HG02981 (cell line): ENCODE results near the gene HMCN1.
"Not testable (repeated sequence)": the region's sequence is repeated elsewhere in the genome, so short reads cannot be mapped to it uniquely, and the experiment has no call there.

Experiments
- ATAC-seq: cut with Tn5 transposase; IDR thresholded peaks from one replicate; pipeline ENCODE4 v1.9.1; 2021; ENCODE audit warnings: mild to moderate bottlenecking, moderate library complexity; ENCODE audit not compliant: unreplicated experiment

Gene HMCN1

GRCh38 chr1:186125511-186125910 lies 391.3 kb downstream of the HMCN1 start:
- no peak for ATAC-seq

GRCh38 chr1:186129758-186130157 lies 395.6 kb downstream of the HMCN1 start:
- no peak for ATAC-seq

- ATAC-seq, result no peak
These were observed 404.9 kb downstream of the HMCN1 start for GRCh38 chr1:186139115-186139514.

DNA sequence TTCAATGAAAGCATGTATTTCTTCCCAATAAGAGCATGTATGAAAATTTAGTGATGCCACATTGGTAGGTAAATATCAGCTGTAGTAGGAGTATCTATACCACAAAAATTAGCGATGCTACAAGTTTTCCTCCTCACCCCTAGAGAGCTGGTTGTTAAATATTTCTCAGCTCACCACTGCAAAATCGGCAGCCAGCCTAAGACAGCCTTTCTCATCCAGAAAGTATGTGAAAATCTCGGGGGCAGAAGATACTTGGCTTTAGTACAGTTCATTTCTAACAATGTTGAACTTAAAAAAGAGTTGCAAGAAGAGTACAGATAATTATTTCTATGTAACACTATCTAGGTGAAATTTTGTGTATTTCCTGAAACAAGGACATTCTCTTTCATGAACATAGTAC lies 405.5 kb downstream of the HMCN1 start:
- no peak for ATAC-seq

GRCh38 chr1:186142159-186142558 lies 408.0 kb downstream of the HMCN1 start:
- no peak for ATAC-seq

- ATAC-seq, result no peak
These were observed 408.7 kb downstream of the HMCN1 start for GRCh38 chr1:186142916-186143315.

DNA sequence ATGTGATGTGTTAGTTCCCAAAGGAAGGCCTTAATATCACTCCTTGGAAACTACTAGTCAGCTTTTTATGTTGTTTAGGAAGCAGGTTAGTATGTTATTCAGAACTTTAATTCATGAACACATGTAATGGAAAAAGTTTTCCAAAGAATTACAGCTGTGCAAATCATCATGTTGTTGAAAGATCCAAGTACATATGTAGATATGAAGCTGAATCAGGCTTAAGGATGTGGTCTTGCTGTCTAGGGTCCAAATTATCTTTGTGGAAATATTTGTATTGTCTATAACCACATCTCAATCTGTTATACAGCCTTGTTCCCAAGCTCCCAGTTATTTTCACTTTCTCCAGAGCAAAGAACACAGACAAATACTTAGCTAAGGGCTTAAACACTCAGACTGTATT lies 409.3 kb downstream of the HMCN1 start:
- ATAC-seq, result no peak

DNA sequence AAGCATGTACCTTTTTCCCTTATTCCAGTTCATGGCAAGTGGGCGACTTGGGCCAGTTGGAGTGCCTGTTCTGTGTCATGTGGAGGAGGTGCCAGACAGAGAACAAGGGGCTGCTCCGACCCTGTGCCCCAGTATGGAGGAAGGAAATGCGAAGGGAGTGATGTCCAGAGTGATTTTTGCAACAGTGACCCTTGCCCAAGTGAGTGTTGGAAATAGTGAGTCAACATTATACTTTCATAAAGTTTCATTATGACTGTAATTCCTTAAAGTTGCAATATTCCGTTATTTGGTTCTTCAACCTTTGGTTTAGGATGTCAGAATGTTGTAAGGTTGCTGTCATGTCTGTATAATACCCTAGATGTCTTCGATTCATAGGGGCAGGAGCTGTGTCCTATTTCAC lies 410.3 kb downstream of the HMCN1 start:
- no peak for ATAC-seq

DNA sequence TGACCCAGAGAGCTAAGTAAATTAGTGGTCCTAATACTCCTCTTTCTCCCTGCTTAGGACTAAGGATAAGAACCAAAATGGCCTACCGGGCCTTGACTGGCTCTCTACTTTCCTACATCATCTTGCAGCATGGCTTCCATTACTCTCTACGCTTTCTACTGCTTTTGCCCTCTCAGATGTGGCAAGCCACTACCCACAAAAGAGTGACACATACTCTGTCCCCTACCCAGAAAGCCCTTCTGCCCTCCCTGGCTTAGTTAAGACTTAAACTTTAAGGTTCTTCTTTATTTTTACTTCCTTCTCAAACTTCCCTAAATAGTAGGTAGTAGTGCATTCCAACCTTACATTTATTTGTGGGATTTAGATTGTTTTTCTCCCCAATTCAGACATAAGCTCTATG lies 412.8 kb downstream of the HMCN1 start:
- ATAC-seq, result no peak

DNA sequence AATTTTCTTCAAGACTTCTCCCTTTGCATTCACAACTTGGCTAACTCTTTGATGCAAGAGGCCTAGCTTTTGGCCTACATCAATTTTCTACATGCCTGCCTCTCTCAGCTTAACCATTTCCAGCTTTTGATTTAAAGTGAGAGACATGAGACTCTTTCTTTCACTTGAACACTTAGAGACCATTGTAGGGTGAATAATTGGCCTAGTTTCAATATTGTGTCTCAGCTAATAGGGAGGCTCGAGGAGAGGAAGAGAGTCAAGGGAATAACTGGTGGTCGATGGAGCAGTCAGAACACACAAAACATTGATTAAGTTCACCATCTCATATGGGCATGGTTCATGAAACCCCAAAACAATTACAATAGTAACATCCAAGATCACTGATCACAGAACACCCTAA lies 415.4 kb downstream of the HMCN1 start:
- no peak for ATAC-seq

DNA sequence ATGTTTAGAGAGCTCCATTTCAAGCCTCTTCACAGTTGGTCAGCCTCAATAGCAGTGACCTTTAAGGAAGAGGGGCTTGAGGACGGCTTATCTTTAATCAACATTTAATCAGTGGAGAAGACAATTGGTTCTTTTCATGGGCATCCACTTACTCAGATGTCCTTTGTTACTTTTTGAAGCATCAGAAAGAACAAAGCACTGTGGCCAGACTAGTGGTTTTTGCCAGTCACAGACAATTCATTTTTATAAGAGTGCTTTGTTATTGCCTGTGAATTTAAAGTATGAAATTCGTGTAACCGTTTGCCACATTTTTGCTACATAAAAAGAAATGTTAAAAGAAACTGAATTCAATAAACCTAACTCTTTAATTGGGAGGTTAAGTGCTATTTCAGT lies 418.0 kb downstream of the HMCN1 start:
- ATAC-seq, result no peak

- ATAC-seq, result no peak
These were observed 418.5 kb downstream of the HMCN1 start for GRCh38 chr1:186152620-186153239.

- no peak for ATAC-seq
These were observed 420.5 kb downstream of the HMCN1 start for GRCh38 chr1:186154651-186155050.

DNA sequence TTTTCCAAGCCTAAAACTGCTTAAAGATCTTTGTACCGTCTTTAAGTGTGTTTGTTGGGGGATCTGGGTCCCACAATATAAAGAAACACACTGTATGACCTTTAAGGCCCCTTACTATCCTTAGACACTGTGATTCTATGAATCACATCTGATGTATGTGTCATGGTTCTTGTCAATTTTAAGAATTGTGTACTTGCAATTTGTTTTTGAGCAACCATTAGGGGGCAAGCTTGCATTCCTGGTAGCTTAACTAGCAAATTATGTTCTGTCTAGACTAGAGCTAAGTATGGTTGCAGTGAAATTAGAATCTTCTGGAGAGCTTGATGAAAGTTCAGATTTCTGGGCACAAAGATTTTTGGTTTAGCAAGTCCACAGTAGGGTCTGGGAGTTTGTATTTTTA lies 421.4 kb downstream of the HMCN1 start:
- ATAC-seq, result peak; percentile 85

DNA sequence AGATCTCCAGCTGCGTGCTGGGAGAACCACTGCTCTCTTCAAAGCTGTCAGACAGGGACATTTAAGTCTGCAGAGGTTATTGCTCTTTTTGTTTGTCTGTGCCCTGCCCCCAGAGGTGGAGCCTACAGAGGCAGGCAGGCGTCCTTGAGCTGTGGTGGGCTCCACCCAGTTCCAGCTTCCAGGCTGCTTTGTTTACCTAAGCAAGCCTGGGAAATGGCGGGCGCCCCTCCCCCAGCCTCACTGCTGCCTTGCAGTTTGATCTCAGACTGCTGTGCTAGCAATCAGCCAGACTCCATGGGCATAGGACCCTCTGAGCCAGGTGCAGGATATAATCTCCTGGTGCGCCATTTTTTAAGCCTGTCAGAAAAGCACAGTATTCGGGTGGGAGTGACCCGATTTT lies 428.7 kb downstream of the HMCN1 start:
- ATAC-seq, result not testable (repeated sequence)

DNA sequence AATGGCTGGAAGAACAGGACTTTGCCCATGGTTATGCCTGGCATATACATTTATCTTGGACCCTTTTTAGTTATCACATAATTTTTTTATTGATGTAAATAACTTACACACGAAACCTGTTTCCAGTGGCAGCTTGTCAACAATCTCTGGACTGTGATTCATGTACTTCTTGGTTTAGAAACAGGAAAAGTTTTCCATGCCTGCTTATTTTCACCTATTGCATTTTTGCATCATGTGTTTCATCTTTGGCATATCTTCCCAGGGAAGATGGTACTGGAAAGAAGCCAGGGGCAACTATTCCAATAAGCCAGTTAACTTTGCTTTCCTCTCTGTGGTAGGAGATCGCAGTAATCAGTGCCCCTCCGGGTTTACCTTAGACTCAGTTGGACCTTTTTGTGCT lies 430.6 kb downstream of the HMCN1 start:
- ATAC-seq, result no peak

DNA sequence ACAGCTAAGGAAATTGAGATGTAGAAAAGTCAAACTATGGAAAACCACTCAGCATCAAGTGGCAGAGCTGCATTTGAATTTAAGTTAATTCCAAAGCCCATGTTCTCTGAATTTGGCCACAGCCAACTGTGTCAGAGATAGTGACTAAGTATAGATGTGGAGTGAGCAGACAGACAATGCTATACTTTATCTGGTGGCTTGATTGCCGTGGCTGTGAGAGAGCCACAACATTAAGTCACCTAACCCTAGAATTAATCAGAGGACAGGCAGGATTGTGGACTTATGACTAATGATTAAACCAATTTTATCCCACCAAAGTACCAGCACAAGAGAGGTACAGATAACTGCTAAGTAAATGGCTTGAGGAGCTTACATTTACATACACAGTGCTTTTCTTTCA lies 431.1 kb downstream of the HMCN1 start:
- ATAC-seq, result no peak

- no peak for ATAC-seq
These were observed 433.0 kb downstream of the HMCN1 start for GRCh38 chr1:186167096-186167668.

GRCh38 chr1:186175588-186175987 lies 441.4 kb downstream of the HMCN1 start:
- no peak for ATAC-seq

DNA sequence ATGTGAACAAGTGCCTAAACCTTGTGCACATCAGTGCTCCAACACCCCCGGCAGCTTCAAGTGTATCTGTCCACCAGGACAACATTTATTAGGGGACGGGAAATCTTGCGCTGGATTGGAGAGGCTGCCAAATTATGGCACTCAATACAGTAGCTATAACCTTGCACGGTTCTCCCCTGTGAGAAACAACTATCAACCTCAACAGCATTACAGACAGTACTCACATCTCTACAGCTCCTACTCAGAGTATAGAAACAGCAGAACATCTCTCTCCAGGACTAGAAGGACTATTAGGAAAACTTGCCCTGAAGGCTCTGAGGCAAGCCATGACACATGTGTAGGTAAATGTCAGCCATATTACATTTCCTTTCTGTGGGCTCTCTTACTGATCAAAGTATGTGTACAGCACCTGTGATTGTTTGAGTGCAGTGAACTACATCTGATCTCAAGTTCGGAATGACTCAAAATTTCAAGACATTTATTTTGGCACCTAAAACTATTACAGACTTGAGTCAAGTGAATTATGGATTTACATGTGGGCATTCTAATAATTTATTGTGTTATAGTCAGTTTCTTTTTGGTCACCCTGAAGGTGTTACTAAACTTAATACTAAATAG lies 444.3 kb downstream of the HMCN1 start:
- no peak for ATAC-seq

DNA sequence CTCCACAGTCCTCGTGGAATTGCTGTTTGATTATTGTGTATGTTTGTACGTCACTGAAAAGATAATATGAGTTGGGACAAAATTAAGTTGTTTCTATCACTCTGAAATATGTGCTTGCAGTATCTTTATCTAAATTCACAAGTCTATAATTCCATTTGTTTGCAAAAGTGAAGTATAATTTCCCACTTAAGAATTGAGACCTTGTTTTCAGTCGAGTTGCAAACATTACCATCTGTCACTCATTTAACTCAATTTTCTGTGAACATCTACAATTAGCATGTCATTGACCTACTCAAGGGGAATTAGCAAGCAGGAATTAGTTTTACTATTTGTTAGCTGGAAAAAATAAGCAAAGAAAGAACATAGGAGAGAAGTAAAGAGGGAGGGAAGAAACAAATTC lies 445.0 kb downstream of the HMCN1 start:
- no peak for ATAC-seq

- ATAC-seq, result peak; percentile 60
These were observed 449.0 kb downstream of the HMCN1 start for GRCh38 chr1:186183219-186183618.
